Measurements from ENCODE around the gene CNGB1. TPM values are rescaled to one million over a fixed set of nuclear protein-coding genes. Genes with fewer than 3 reads are reported as not detected.

CNGB1 gene
- total RNA-seq, 1 experiment from 2014 or later: not detected

- no peak overlapping the region for H3K27ac ChIP-seq (ENCODE audit: low read depth, low read length, poor library complexity, severe bottlenecking)
- H3K36me3 ChIP-seq (ENCODE audit: insufficient read depth, low read length, poor library complexity, severe bottlenecking): peaks cover 23% of the 10 kb centered on the region
- H3K9me3 ChIP-seq (ENCODE audit: low read depth, low read length, poor library complexity, severe bottlenecking): no peaks in the 10 kb centered on the region
- POLR2A ChIA-PET (ENCODE audit: low non-redundant PET): no interaction called here
- DNase-seq (ENCODE audit: low spot score): no peak
- peaks cover 19% of the 10 kb centered on the region for H3K4me1 ChIP-seq (ENCODE audit: insufficient read depth, low read length, poor library complexity, severe bottlenecking)
- no peak for TF ChIP-seq CTCF (conservative IDR thresholded peaks at IDR 0.05; ENCODE audit: low read depth, low read length)
- no peak for TF ChIP-seq EZH2 (IDR thresholded peaks at IDR 0.05; ENCODE audit: borderline replicate concordance, low read depth, low read length, poor library complexity, severe bottlenecking)
- no TSS peak for BruUV-seq (replicated peaks)
- intact Hi-C loops (cut with micrococcal nuclease; ENCODE audit: unreplicated experiment): loop anchor here (5.0 kb wide), 4 partner anchors 206 to 426 kb away; no protein-coding TSS in a partner anchor
- CTCF ChIA-PET: no interaction called here
- H3K27me3 ChIP-seq (replicated peaks; ENCODE audit: insufficient read depth, low read depth, low read length, poor library complexity): no peaks in the 10 kb centered on the region
- no peak overlapping the region for H3K4me3 ChIP-seq (ENCODE audit: low read depth, low read length, poor library complexity, severe bottlenecking)
These were observed 32.0 kb upstream of the CNGB1 start for GRCh38 chr16:58002936-58003335.

GRCh38 chr16:58002416-58002800, 31.5 kb upstream of the CNGB1 start:
- Histone ChIP-seq H3K4me1 (ENCODE audit: insufficient read depth, low read length, poor library complexity, severe bottlenecking) (peaks cover 19% of the 10 kb centered on the region), H3K27ac (ENCODE audit: low read depth, low read length, poor library complexity, severe bottlenecking) (no peak overlapping the region), H3K36me3 (ENCODE audit: insufficient read depth, low read length, poor library complexity, severe bottlenecking) (peaks cover 23% of the 10 kb centered on the region), H3K4me3 (ENCODE audit: low read depth, low read length, poor library complexity, severe bottlenecking) (peak overlapping the region; percentile 85), H3K9me3 (ENCODE audit: low read depth, low read length, poor library complexity, severe bottlenecking) (no peaks in the 10 kb centered on the region), H3K27me3 (replicated peaks; ENCODE audit: insufficient read depth, low read depth, low read length, poor library complexity) (no peaks in the 10 kb centered on the region)
- no peak for DNase-seq (ENCODE audit: low spot score)
- CTCF ChIA-PET: no interaction called here
- POLR2A ChIA-PET (ENCODE audit: low non-redundant PET): no interaction called here
- TF ChIP-seq EZH2 (IDR thresholded peaks at IDR 0.05; ENCODE audit: borderline replicate concordance, low read depth, low read length, poor library complexity, severe bottlenecking) (no peak), CTCF (conservative IDR thresholded peaks at IDR 0.05; ENCODE audit: low read depth, low read length) (no peak)
- BruUV-seq (replicated peaks): no TSS peak
- intact Hi-C loops (cut with micrococcal nuclease; ENCODE audit: unreplicated experiment): loop anchor here (5.0 kb wide), 4 partner anchors 205 to 425 kb away; no protein-coding TSS in a partner anchor

GRCh38 chr16:58001781-58002415, 31.0 kb upstream of the CNGB1 start:
- Histone ChIP-seq H3K36me3 (ENCODE audit: insufficient read depth, low read length, poor library complexity, severe bottlenecking) (peaks cover 20% of the 10 kb centered on the region), H3K27me3 (replicated peaks; ENCODE audit: insufficient read depth, low read depth, low read length, poor library complexity) (no peaks in the 10 kb centered on the region), H3K4me3 (ENCODE audit: low read depth, low read length, poor library complexity, severe bottlenecking) (peak overlapping the region; percentile 85), H3K27ac (ENCODE audit: low read depth, low read length, poor library complexity, severe bottlenecking) (peak overlapping the region; percentile 37), H3K9me3 (ENCODE audit: low read depth, low read length, poor library complexity, severe bottlenecking) (no peaks in the 10 kb centered on the region), H3K4me1 (ENCODE audit: insufficient read depth, low read length, poor library complexity, severe bottlenecking) (peaks cover 19% of the 10 kb centered on the region)
- DNase-seq (ENCODE audit: low spot score): no peak
- no TSS peak for BruUV-seq (replicated peaks)
- TF ChIP-seq EZH2 (IDR thresholded peaks at IDR 0.05; ENCODE audit: borderline replicate concordance, low read depth, low read length, poor library complexity, severe bottlenecking) (no peak), CTCF (conservative IDR thresholded peaks at IDR 0.05; ENCODE audit: low read depth, low read length) (no peak)
- CTCF ChIA-PET: interaction anchor here (1.1 kb wide), 1 partner anchor 153 kb away, joined by 3 read pairs; no protein-coding TSS in a partner anchor
- POLR2A ChIA-PET (ENCODE audit: low non-redundant PET): no interaction called here
- intact Hi-C loops (cut with micrococcal nuclease; ENCODE audit: unreplicated experiment): loop anchor here (5.0 kb wide), 4 partner anchors 205 to 425 kb away; no protein-coding TSS in a partner anchor

Data from A673 (cell line).